A673 (cell line): ENCODE data around the gene CRBN. TPM values are rescaled to one million over a fixed set of nuclear protein-coding genes. Genes with fewer than 3 reads are reported as not detected.

ENCODE experiments used
- BruUV-seq: library from RNA; stranded (reverse); fragments of 400-500 nt; replicated peaks from 2 replicates; lab custom pipeline; 2021; lab: Mats Ljungman, UMichigan
- CTCF ChIA-PET: fragments of 300-600 bp; sonication (Branson Sonifier 250); formaldehyde crosslinking; loops from one replicate; lab custom pipeline; 2022; ENCODE audit warnings: antibody characterized with exemption; lab: Charles Lee
- POLR2A ChIA-PET: fragments of 300-600 bp; sonication (Branson Sonifier 250); formaldehyde crosslinking; loops from one replicate; lab custom pipeline; 2022; ENCODE audit warnings: antibody characterized with exemption; ENCODE audit not compliant: low non-redundant PET; lab: Charles Lee
- DNase-seq: peaks from one replicate; pipeline ENCODE4 v3.0.0-alpha.2; 2015; ENCODE audit warnings: low spot score
- H3K27ac ChIP-seq: fragments of 200-600 bp; sonication (generic); 2 replicates; pipeline ENCODE4 v1.5.1; 2016; ENCODE audit warnings: mixed run types, low read depth, mild to moderate bottlenecking, mixed read lengths, antibody characterized with exemption, low read length; ENCODE audit not compliant: poor library complexity, severe bottlenecking
- H3K27me3 ChIP-seq: fragments of 200-600 bp; sonication (generic); replicated peaks from 2 replicates; pipeline ENCODE4 v1.6.1; 2017; ENCODE audit warnings: mixed run types, low read depth, mild to moderate bottlenecking, mixed read lengths, antibody characterized with exemption, low read length; ENCODE audit not compliant: insufficient read depth, poor library complexity
- H3K36me3 ChIP-seq: fragments of 200-600 bp; sonication (generic); 2 replicates; pipeline ENCODE4 v1.6.1; 2016; ENCODE audit warnings: mixed run types, mild to moderate bottlenecking, mixed read lengths, antibody characterized with exemption, low read length; ENCODE audit not compliant: insufficient read depth, poor library complexity, severe bottlenecking
- H3K4me1 ChIP-seq: fragments of 200-600 bp; sonication (generic); 2 replicates; pipeline ENCODE4 v1.6.1; 2017; ENCODE audit warnings: mixed run types, mild to moderate bottlenecking, mixed read lengths, antibody characterized with exemption, low read length; ENCODE audit not compliant: insufficient read depth, poor library complexity, severe bottlenecking
- H3K4me3 ChIP-seq: fragments of 200-600 bp; sonication (generic); 2 replicates; pipeline ENCODE4 v1.5.1; 2016; ENCODE audit warnings: low read depth, mixed run types, mild to moderate bottlenecking, mixed read lengths, low read length; ENCODE audit not compliant: poor library complexity, severe bottlenecking
- H3K9me3 ChIP-seq: fragments of 200-600 bp; sonication (generic); 2 replicates; pipeline ENCODE4 v1.6.1; 2016; ENCODE audit warnings: mixed run types, low read depth, mild to moderate bottlenecking, mixed read lengths, antibody characterized with exemption, low read length; ENCODE audit not compliant: poor library complexity, severe bottlenecking
- EZH2 ChIP-seq: fragments of 200-600 bp; sonication (generic); IDR thresholded peaks from 2 replicates; pipeline ENCODE4 v1.6.1; 2017; ENCODE audit warnings: borderline replicate concordance, low read depth, mild to moderate bottlenecking, mixed read lengths, antibody characterized with exemption, low read length; ENCODE audit not compliant: poor library complexity, severe bottlenecking
- intact Hi-C: fragments of 100-400 bp; cut with micrococcal nuclease; formaldehyde crosslinking; loops from one replicate; pipeline ENCODE4 v1.10.0; 2022; ENCODE audit not compliant: unreplicated experiment
- total RNA-seq: library from RNA; stranded (reverse); gene quantifications from 2 replicates; pipeline ENCODE4 v1.2.3, GENCODE V29; 2021
- TF ChIP-seq, protein P1 (sequence below): fragments of 300-800, 200-600 bp; sonication (generic); conservative IDR thresholded peaks from 2 replicates; pipeline ENCODE4 v1.5.1; 2017; ENCODE audit warnings: low read depth, mild to moderate bottlenecking, antibody characterized with exemption, low read length, moderate library complexity, mixed read lengths

The CRBN gene
- total RNA-seq, 1 experiment from 2014 or later, result 41.6 TPM

- POLR2A ChIA-PET, result no interaction called here
Observed at GRCh38 chr3:3133500-3133899, 46.0 kb downstream of the CRBN start.

DNA sequence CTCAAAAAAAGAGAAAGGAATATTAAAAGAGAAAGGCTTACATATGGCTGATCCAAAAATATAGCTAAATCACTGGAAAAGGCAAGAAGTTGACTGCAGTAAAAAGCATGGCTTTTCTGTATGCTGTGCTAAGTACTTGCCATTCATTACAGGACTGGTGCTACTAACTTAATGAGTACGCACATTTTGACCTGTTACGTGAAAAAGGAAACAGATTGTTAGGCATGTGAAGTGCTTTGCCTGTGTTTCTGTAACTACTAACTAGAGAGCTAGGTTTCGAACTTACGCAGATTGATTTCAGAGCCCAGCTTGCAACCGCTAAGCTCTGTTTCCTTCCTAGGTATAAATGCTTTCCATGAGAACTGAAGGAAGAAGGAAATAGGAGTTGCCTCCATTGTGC lies 49.9 kb downstream of the CRBN start:
- Histone ChIP-seq H3K36me3 (peaks cover 26% of the 10 kb centered on the region), H3K4me1 (peaks cover 9% of the 10 kb centered on the region), H3K27ac (no peak overlapping the region), H3K27me3 (no peaks in the 10 kb centered on the region), H3K4me3 (no peak overlapping the region), H3K9me3 (no peaks in the 10 kb centered on the region)
- no peak for DNase-seq
- POLR2A ChIA-PET, result no interaction called here
- TF ChIP-seq EZH2, result no peak
- TF ChIP-seq, protein P1, sequence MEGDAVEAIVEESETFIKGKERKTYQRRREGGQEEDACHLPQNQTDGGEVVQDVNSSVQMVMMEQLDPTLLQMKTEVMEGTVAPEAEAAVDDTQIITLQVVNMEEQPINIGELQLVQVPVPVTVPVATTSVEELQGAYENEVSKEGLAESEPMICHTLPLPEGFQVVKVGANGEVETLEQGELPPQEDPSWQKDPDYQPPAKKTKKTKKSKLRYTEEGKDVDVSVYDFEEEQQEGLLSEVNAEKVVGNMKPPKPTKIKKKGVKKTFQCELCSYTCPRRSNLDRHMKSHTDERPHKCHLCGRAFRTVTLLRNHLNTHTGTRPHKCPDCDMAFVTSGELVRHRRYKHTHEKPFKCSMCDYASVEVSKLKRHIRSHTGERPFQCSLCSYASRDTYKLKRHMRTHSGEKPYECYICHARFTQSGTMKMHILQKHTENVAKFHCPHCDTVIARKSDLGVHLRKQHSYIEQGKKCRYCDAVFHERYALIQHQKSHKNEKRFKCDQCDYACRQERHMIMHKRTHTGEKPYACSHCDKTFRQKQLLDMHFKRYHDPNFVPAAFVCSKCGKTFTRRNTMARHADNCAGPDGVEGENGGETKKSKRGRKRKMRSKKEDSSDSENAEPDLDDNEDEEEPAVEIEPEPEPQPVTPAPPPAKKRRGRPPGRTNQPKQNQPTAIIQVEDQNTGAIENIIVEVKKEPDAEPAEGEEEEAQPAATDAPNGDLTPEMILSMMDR, result no peak
- CTCF ChIA-PET, result interaction anchor here (0.5 kb wide), 1 partner anchor 558 kb away, joined by 4 read pairs; no protein-coding TSS in a partner anchor
- no TSS peak for BruUV-seq
- intact Hi-C loops, result no loop called here

More at GRCh38 chr3:3133500-3133899, 46.0 kb downstream of the CRBN start:
- BruUV-seq, result no TSS peak
- no peak overlapping the region for H3K4me3 ChIP-seq
- H3K27ac ChIP-seq, result no peak overlapping the region
- CTCF ChIA-PET, result no interaction called here
- H3K9me3 ChIP-seq, result no peaks in the 10 kb centered on the region
- DNase-seq, result peak; percentile 8
- no peaks in the 10 kb centered on the region for H3K4me1 ChIP-seq
- H3K36me3 ChIP-seq, result peaks cover 44% of the 10 kb centered on the region
- TF ChIP-seq, protein P1, result no peak
- no peak for TF ChIP-seq EZH2
- intact Hi-C loops, result no loop called here
- H3K27me3 ChIP-seq, result no peaks in the 10 kb centered on the region

DNA sequence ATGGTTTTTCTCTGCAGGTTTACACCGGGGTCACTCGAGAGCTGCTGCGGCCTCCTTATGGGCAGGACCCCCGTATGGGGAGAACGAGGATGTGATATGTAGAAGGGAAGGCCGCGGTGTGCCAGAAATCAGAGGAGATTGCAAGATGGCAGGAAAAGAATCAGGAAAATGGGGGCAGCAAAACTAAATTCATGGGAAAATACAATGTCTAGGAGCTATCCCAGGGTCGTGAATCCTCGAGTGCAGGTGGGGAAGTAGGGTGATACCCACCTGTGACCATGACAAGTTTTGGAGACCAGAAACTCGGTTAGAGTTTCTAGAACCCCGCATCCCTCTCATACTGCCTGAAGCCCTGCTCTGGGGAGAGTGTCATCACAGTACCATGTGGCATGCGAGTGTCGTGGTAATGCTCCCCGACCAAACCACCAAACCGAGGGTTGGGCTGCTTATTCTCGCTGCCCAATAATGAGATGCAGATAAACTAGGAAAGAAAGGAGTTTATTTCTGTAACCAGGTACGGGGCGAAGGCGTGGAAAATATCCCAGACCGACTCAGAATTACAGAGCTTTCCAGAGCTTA lies 52.0 kb downstream of the CRBN start:
- Histone ChIP-seq H3K27me3 (no peaks in the 10 kb centered on the region), H3K4me3 (peak overlapping the region; percentile 80), H3K27ac (peak overlapping the region; percentile 96), H3K4me1 (peaks cover 9% of the 10 kb centered on the region), H3K9me3 (no peaks in the 10 kb centered on the region), H3K36me3 (peaks cover 26% of the 10 kb centered on the region)
- TSS peak; percentile 61 for BruUV-seq
- TF ChIP-seq EZH2, result no peak
- TF ChIP-seq, protein P1, result no peak
- POLR2A ChIA-PET, result no interaction called here
- CTCF ChIA-PET, result no interaction called here
- intact Hi-C loops, result no loop called here
- DNase-seq, result peak; percentile 5
